MM.1S (cell line): ENCODE results near the gene IL17REL.

Experiments
- EZH2phosphoT487 ChIP-seq: fragments of 300-600 bp; sonication (generic); IDR thresholded peaks from 2 replicates; pipeline ENCODE4 v1.6.1; 2018; ENCODE audit warnings: antibody characterized with exemption, low read length
- TF ChIP-seq, protein P1 (sequence below): fragments of 300-600 bp; sonication (generic); IDR thresholded peaks from 2 replicates; pipeline ENCODE4 v1.5.1; 2016; ENCODE audit warnings: antibody characterized with exemption, low read length, mixed read lengths

DNA sequence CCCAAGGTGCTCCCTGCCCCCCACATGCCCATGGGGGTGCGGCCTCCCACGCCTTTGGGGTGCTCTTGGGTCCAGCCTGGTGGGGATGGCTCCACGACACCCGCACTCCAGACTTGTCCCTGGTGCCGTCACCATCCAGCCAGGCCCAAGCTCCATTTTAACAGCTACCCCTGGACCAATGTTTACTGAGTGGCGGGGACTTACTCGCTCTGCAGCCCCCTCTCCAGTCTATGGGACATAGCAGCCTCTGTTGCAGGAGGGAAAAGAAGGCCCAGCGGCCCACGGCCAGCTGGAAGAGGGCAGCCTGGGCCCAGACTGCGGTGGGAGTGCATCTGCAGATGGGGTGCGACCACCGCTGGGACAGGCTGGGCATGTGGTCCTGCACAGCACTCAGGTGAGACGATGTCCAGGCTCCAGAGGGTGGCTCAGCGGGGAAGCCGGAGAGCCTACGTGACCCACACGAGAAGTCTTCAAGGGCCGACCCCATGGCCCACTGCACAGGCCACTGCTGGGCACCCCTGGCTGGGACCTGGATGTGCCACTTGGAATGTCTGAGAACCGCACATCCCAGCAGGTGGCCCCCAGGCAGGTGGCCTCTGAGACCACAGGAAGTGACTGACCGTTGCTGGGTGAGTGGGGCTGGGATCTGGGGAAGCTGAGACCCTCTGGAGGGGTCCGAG lies 18.1 kb downstream of the IL17REL start:
- TF ChIP-seq, protein P1, sequence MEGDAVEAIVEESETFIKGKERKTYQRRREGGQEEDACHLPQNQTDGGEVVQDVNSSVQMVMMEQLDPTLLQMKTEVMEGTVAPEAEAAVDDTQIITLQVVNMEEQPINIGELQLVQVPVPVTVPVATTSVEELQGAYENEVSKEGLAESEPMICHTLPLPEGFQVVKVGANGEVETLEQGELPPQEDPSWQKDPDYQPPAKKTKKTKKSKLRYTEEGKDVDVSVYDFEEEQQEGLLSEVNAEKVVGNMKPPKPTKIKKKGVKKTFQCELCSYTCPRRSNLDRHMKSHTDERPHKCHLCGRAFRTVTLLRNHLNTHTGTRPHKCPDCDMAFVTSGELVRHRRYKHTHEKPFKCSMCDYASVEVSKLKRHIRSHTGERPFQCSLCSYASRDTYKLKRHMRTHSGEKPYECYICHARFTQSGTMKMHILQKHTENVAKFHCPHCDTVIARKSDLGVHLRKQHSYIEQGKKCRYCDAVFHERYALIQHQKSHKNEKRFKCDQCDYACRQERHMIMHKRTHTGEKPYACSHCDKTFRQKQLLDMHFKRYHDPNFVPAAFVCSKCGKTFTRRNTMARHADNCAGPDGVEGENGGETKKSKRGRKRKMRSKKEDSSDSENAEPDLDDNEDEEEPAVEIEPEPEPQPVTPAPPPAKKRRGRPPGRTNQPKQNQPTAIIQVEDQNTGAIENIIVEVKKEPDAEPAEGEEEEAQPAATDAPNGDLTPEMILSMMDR = no peak
- TF ChIP-seq EZH2phosphoT487 = no peak
